HT1080 (cell line): ENCODE data around the gene HORMAD1. TPM values are rescaled to one million over a fixed set of nuclear protein-coding genes. Genes with fewer than 3 reads are reported as not detected.
"Not testable (repeated sequence)": the region's sequence is repeated elsewhere in the genome, so short reads cannot be mapped to it uniquely, and the experiment has no call there.

ENCODE experiments used
- DNase-seq: peaks from one replicate; pipeline ENCODE4 v3.0.0-alpha.2; 2015; ENCODE audit warnings: low read depth
- total RNA-seq: library from RNA; depleted of rRNA; stranded (reverse); fragments of >200 nt; shearing (Covaris generic); gene quantifications from 2 replicates; pipeline ENCODE4 v1.2.3, GENCODE V29; 2014

Gene HORMAD1
- total RNA-seq, 1 experiment from 2014 or later: not detected

GRCh38 chr1:150703427-150703826 lies 17.3 kb downstream of the HORMAD1 start:
- DNase-seq: no peak

- peak; percentile 99 for DNase-seq
These were observed 23.4 kb downstream of the HORMAD1 start, which contains the start of gene GOLPH3L for GRCh38 chr1:150696995-150697927. Gene GOLPH3L (minus strand): TSS chr1:150697154. CDS start chr1:150694838, 2,316 bp downstream.

GRCh38 chr1:150696590-150696989 lies 24.1 kb downstream of the HORMAD1 start:
- no peak for DNase-seq

GRCh38 chr1:150696162-150696561 lies 24.5 kb downstream of the HORMAD1 start:
- no peak for DNase-seq

GRCh38 chr1:150695561-150695960 lies 25.1 kb downstream of the HORMAD1 start:
- no peak for DNase-seq

GRCh38 chr1:150692720-150693119 lies 28.0 kb downstream of the HORMAD1 start:
- DNase-seq: peak; percentile 15

- no peak for DNase-seq
These were observed 31.9 kb downstream of the HORMAD1 start for GRCh38 chr1:150688763-150689162.

GRCh38 chr1:150686275-150686674 lies 34.4 kb downstream of the HORMAD1 start:
- DNase-seq: no peak

GRCh38 chr1:150683914-150684313 lies 36.8 kb downstream of the HORMAD1 start:
- no peak for DNase-seq

- DNase-seq: no peak
These were observed 41.7 kb downstream of the HORMAD1 start for GRCh38 chr1:150678988-150679387.

GRCh38 chr1:150674881-150675280 lies 45.8 kb downstream of the HORMAD1 start:
- no peak for DNase-seq

- DNase-seq: no peak
These were observed 57.4 kb downstream of the HORMAD1 start for GRCh38 chr1:150663321-150663720.

GRCh38 chr1:150662811-150663210 lies 57.9 kb downstream of the HORMAD1 start:
- DNase-seq: no peak

GRCh38 chr1:150661156-150661555 lies 59.5 kb downstream of the HORMAD1 start:
- no peak for DNase-seq

- DNase-seq: no peak
These were observed 60.1 kb downstream of the HORMAD1 start for GRCh38 chr1:150660584-150660983.

- DNase-seq: not testable (repeated sequence)
These were observed 63.6 kb downstream of the HORMAD1 start for GRCh38 chr1:150657064-150657463.

GRCh38 chr1:150654635-150655034 lies 66.1 kb downstream of the HORMAD1 start:
- DNase-seq: not testable (repeated sequence)

GRCh38 chr1:150650193-150650592 lies 70.5 kb downstream of the HORMAD1 start:
- DNase-seq: no peak

- DNase-seq: no peak
These were observed 71.1 kb downstream of the HORMAD1 start for GRCh38 chr1:150649441-150650075.
